HEK293T (cell line): ENCODE measurements around the gene CCRL2.

ENCODE experiments used
- ARNT ChIP-seq: fragments of 450-650 bp; IDR thresholded peaks from 2 replicates; pipeline ENCODE4 v1.6.1; 2017; ENCODE audit warnings: mild to moderate bottlenecking
- ELF4 ChIP-seq: fragments of 450-650 bp; IDR thresholded peaks from 2 replicates; pipeline ENCODE4 v1.6.1; 2017; ENCODE audit warnings: antibody characterized with exemption
- FOXK2 ChIP-seq: fragments of 450-650 bp; IDR thresholded peaks from 2 replicates; pipeline ENCODE4 v1.6.1; 2016; ENCODE audit warnings: mild to moderate bottlenecking
- LEF1 ChIP-seq: fragments of 450-650 bp; IDR thresholded peaks from 2 replicates; pipeline ENCODE4 v1.6.1; 2017; ENCODE audit warnings: mild to moderate bottlenecking, borderline replicate concordance
- NFRKB ChIP-seq: fragments of 450-650 bp; IDR thresholded peaks from 2 replicates; pipeline ENCODE4 v1.6.1; 2016; ENCODE audit warnings: mild to moderate bottlenecking, moderate library complexity
- SP1 ChIP-seq: fragments of 450-650 bp; IDR thresholded peaks from 2 replicates; pipeline ENCODE4 v1.6.1; 2017

DNA sequence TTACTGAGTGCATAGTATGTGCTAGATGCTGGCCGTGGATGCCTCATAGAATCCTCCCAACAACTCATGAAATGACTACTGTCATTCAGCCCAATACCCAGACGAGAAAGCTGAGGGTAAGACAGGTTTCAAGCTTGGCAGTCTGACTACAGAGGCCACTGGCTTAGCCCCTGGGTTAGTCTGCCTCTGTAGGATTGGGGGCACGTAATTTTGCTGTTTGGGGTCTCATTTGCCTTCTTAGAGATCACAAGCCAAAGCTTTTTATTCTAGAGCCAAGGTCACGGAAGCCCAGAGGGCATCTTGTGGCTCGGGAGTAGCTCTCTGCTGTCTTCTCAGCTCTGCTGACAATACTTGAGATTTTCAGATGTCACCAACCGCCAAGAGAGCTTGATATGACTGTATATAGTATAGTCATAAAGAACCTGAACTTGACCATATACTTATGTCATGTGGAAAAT, 37.4 kb upstream of the CCRL2 start:
- TF ChIP-seq LEF1 (no peak), ARNT (no peak), SP1 (no peak), FOXK2 (no peak), NFRKB (no peak), ELF4 (no peak)
